Epithelial cell of esophagus (primary cell): ENCODE results near the gene ADRA2A.
A peak's percentile ranks its signal among the peaks of the same experiment; 100 is the strongest.

ENCODE experiments used
- DNase-seq: peaks from one replicate; pipeline ENCODE4 v3.0.0; 2010; ENCODE audit warnings: low read depth
- H3K4me3 ChIP-seq: 2 replicates; pipeline ENCODE4 v1.5.1; 2011; ENCODE audit warnings: mild to moderate bottlenecking, low read length, control low read depth
- CTCF ChIP-seq: IDR thresholded peaks from 2 replicates; pipeline ENCODE4 v1.5.1; 2011; ENCODE audit warnings: low read depth, mild to moderate bottlenecking, low read length, control low read depth, inconsistent platforms; ENCODE audit not compliant: insufficient read depth; ENCODE audit errors: missing control alignments

ADRA2A gene

GRCh38 chr10:111123883-111124282 is 47.1 kb downstream of the ADRA2A start:
- no peak for DNase-seq
- no peak overlapping the region for H3K4me3 ChIP-seq

GRCh38 chr10:111125102-111125501 is 48.3 kb downstream of the ADRA2A start:
- no peak for TF ChIP-seq CTCF
- DNase-seq, result no peak
- no peak overlapping the region for H3K4me3 ChIP-seq

More at GRCh38 chr10:111123883-111124282, 47.1 kb downstream of the ADRA2A start:
- TF ChIP-seq CTCF, result no peak

GRCh38 chr10:111126077-111126476 is 49.2 kb downstream of the ADRA2A start:
- peak; percentile 3 for DNase-seq
- H3K4me3 ChIP-seq, result no peak overlapping the region
- TF ChIP-seq CTCF, result no peak

- no peak for DNase-seq
- TF ChIP-seq CTCF, result no peak
- no peak overlapping the region for H3K4me3 ChIP-seq
These were observed 50.4 kb downstream of the ADRA2A start for GRCh38 chr10:111127081-111127848.

GRCh38 chr10:111128331-111129180 is 51.7 kb downstream of the ADRA2A start:
- DNase-seq, result peak; percentile 4
- no peak for TF ChIP-seq CTCF
- H3K4me3 ChIP-seq, result no peak overlapping the region

- no peak overlapping the region for H3K4me3 ChIP-seq
- DNase-seq, result no peak
- TF ChIP-seq CTCF, result no peak
These were observed 52.5 kb downstream of the ADRA2A start for GRCh38 chr10:111129363-111129762.
